Adrenal gland (tissue), 12 donors: ENCODE measurements around the gene NFYC. TPM values are rescaled to one million over a fixed set of nuclear protein-coding genes. Genes with fewer than 3 reads are reported as not detected.

Source experiments
- DNase-seq, 7 donors: peaks; one replicate each; pipeline ENCODE4 v3.0.0-alpha.2; 2019 to 2020
- H3K27ac ChIP-seq, 5 donors: fragments of 200-600 bp; sonication (generic) in 4 of 5; 1 replicate in 3 of 5; 2 replicates in 2 of 5; pipeline versions ENCODE4 v1.5.1 to v1.8.0; 2016 to 2020; ENCODE audit warnings: mild to moderate bottlenecking in 1 of 5
- H3K27me3 ChIP-seq: fragments of 200-600 bp; 2 replicates; pipeline ENCODE4 v1.8.0; 2021
- H3K36me3 ChIP-seq, 2 donors: fragments of 200-600 bp; replicated peaks in 1 of 2; 1 replicate in 1 of 2; 2 replicates in 1 of 2; pipeline versions ENCODE4 v1.5.1 to v1.8.0; 2018 to 2022
- H3K4me1 ChIP-seq, 2 donors: fragments of 200-600 bp; replicated peaks in 1 of 2; 1 replicate in 1 of 2; 2 replicates in 1 of 2; pipeline versions ENCODE4 v1.5.1 to v1.8.0; 2018 to 2021
- H3K4me3 ChIP-seq, 4 donors: fragments of 200-600 bp; sonication (generic) in 3 of 4; one replicate each; pipeline ENCODE4 v1.5.1; 2016 to 2018
- H3K9me3 ChIP-seq, 3 donors: fragments of 200-600 bp; sonication (generic) in 1 of 3; replicated peaks in 1 of 3; 1 replicate in 2 of 3; 2 replicates in 1 of 3; pipeline versions ENCODE4 v1.5.1 to v1.8.0; 2016 to 2021
- POLR2A ChIP-seq, 2 donors: fragments of 450-650 bp; IDR thresholded peaks; one replicate each; pipeline ENCODE4 v1.6.1; 2017; ENCODE audit warnings: antibody characterized with exemption in 2 of 2, mild to moderate bottlenecking in 2 of 2, moderate library complexity in 1 of 2
- WGBS, 4 donors: extraction: QIAGEN DNeasy Blood & Tissue Kit in 2 of 4; methylation state at CpG; one replicate each; pipeline versions ENCODE4 v1.1.5 to v1.1.7; 2013 to 2017; 5-methylcytosine and 5-hydroxymethylcytosine counted together
- intact Hi-C, 2 donors: fragments of 100-400 bp; cut with DNase I; formaldehyde crosslinking; loops; one replicate each; pipeline versions ENCODE4 v1.14.1 to v1.15.0; 2022 to 2023
- polyA plus RNA-seq, 3 donors: library from polyadenylated mRNA; stranded (reverse); fragments of 200-250 nt in 2 of 3; fragments of 350-450 nt in 1 of 3; fragmentation: Illumina TruSeq in 1 of 3; extraction: RNeasy Lipid Tissue Mini Kit (QIAGEN cat#74804) in 1 of 3; gene quantifications; one replicate each; pipeline ENCODE4 v1.2.3, GENCODE V29; 2013 to 2014
- total RNA-seq, 9 donors: library from RNA; depleted of rRNA in 4 of 9; stranded (reverse); fragments of >200 nt in 4 of 9; fragments of 120-200 nt in 1 of 9; fragmentation: NEBNext Ultra II Directional in 1 of 9; extraction: Animal tissue kit (Norgen Biotek cat#: 25700) in 1 of 9; gene quantifications; one replicate each; pipeline versions ENCODE4 v1.1.0 to v1.2.4, GENCODE V29; 2013 to 2023
- TF ChIP-seq, protein P1 (sequence below), 6 experiments: fragments of 450-650 bp in 4 of 6; fragments of 200-600 bp in 2 of 6; sonication (generic) in 1 of 6; IDR thresholded peaks; 1 replicate in 5 of 6; 2 replicates in 1 of 6; pipeline versions ENCODE4 v1.5.1 to v1.8.0; 2016 to 2021; ENCODE audit warnings: antibody characterized with exemption in 6 of 6, mild to moderate bottlenecking in 2 of 6, moderate library complexity in 1 of 6
- donor health status: healthy with polysubstance abuse.
- donor health status: Bipolar disorder and iron deficiency.
- donor health status: DM: yes; HTN: yes; CAD: no.
- donor health status: DM: no; HTN: no; CAD: no.
- donor health status: DM: no; HTN: no; CAD: no.
- donor health status: DM: yes; HTN: yes; CAD: no.

NFYC gene
- total and polyA plus RNA-seq, 12 donors = 35.9 to 73.8 (median 51.2) TPM

DNA sequence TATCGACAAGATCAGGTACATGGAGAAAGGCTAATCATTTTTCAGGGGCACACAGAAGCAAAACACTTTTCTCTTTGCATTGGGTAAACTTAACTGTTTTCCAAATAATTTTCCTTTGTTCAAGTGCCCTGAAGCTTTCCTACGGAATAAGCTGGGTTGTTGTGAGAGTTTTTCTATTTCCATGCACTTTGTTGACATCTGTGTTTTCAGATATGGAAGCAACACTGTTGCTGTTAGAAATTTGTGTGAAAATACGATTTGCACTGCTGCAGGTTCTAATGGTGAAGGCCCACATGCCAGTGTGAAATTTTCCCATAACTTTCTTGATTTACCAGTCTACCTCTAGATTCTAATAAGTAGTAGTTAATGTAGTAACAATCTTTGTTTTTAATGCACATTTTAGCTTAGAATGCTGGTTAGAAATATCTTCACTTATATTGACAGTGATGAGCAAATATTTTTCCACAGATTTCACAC, 18.3 kb downstream of the NFYC start:
- peaks cover 41 to 59% of the 10 kb centered on the region in 2 donors for H3K4me1 ChIP-seq
- H3K27ac ChIP-seq = peak overlapping the region in 4 of 5 donors; percentile 54 to 87 (median 70)
- H3K9me3 ChIP-seq = no peaks in the 10 kb centered on the region
- peak overlapping the region in 3 of 4 donors; percentile 27 to 63 (median 28) for H3K4me3 ChIP-seq
- TF ChIP-seq POLR2A (IDR thresholded peaks at IDR 0.05) = no peak
- TF ChIP-seq, protein P1, sequence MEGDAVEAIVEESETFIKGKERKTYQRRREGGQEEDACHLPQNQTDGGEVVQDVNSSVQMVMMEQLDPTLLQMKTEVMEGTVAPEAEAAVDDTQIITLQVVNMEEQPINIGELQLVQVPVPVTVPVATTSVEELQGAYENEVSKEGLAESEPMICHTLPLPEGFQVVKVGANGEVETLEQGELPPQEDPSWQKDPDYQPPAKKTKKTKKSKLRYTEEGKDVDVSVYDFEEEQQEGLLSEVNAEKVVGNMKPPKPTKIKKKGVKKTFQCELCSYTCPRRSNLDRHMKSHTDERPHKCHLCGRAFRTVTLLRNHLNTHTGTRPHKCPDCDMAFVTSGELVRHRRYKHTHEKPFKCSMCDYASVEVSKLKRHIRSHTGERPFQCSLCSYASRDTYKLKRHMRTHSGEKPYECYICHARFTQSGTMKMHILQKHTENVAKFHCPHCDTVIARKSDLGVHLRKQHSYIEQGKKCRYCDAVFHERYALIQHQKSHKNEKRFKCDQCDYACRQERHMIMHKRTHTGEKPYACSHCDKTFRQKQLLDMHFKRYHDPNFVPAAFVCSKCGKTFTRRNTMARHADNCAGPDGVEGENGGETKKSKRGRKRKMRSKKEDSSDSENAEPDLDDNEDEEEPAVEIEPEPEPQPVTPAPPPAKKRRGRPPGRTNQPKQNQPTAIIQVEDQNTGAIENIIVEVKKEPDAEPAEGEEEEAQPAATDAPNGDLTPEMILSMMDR (IDR thresholded peaks at IDR 0.05) = no peak
- intact Hi-C loops = no loop called here
- 6 to 16% (median 9%) methylated on average over 3 of the region's 3 CpGs for WGBS, 4 donors
- no peak for DNase-seq
- H3K36me3 ChIP-seq = no peaks in the 10 kb centered on the region
- H3K27me3 ChIP-seq = no peaks in the 10 kb centered on the region

DNA sequence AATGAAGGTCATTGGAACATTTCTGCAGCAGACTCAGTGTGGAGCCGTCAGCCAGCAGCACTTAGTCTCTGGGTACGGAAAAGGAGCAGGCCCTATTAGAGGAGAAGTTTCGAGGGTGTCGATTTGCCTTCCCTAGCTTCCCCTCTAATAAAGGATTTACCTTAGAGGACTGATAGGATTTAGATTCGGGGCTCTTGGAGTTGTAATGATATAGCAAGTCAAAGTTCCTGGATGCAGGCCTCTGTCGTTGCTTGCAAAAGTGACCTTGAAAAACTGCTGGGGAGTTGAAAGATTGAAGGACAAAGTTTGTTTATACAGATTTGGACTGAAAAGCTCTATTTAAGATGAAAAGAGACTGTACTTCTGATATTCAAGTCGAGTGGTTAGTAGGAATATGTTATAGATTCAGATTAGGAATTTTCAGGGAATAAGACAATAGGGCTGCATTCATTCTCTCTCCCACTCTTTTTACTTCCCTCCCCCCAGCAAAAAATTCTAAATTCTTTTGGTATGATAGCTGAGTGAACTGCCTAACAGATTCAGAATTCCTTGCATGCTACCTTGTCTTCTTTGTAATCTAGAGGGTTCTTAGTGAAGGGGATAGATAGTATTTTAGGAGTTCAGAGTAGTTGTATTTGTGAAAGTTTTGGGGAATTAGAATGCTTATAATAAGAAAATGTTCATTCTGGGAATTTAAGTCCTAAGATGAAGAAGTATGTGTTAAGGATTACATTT, 19.2 kb downstream of the NFYC start:
- Histone ChIP-seq H3K9me3 (no peaks in the 10 kb centered on the region), H3K27ac (peak overlapping the region; percentile 49 to 79 (median 56)), H3K36me3 (no peaks in the 10 kb centered on the region), H3K4me3 (peak overlapping the region in 2 of 4 donors; percentile 7 to 63), H3K27me3 (no peaks in the 10 kb centered on the region), H3K4me1 (peaks cover 43 to 65% of the 10 kb centered on the region in 2 donors)
- no peak for DNase-seq
- WGBS, 4 donors = 11 to 18% (median 14%) methylated on average over 7 of the region's 7 CpGs
- no peak for TF ChIP-seq POLR2A (IDR thresholded peaks at IDR 0.05)
- TF ChIP-seq, protein P1 (IDR thresholded peaks at IDR 0.05) = no peak
- intact Hi-C loops = no loop called here

DNA sequence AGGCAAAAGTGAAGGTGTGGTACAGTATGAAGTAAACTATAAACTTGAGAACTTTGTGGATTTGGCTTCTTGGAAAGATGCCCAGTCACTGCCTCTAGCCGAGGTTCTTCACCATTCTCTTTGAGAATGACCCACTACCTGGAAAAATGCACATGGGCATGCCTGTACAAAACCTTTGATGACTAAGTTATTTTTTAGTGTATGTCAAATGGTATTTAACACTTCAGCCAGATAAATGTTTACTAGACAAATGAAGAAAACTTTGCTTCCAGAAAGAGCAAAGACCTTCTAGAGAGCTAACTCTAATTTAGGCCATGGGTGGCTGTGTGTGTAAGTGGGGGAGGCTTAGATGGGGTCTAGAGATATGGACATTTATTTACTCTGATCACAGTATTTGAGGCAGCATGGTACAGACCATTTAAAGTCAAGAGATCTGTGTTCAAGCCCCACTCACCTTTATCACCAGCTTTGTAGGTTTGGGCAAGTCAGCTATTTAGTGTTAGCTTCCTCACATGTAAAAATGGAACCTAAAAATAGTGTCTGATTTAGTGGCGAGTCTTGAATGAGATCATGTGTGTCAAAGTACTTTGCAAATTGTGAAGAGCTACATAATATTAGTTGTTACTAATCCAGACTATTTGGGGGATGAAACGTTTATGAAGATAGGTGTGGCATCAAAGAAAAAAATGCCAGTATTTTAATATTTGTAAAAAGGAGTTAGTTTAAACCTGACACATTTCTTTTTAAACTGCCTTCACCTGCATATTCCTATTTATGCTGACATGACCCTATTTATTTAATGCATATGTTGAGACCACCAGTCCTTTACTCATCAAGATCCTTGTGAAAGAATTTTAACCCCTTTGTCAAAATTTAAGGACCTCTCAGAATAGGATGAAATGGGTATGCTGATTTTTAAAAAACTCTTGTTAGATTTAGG, 20.2 kb downstream of the NFYC start:
- Histone ChIP-seq H3K27ac (peak overlapping the region; percentile 49 to 79 (median 56)), H3K27me3 (no peaks in the 10 kb centered on the region), H3K36me3 (no peaks in the 10 kb centered on the region), H3K9me3 (no peaks in the 10 kb centered on the region), H3K4me1 (peaks cover 48 to 72% of the 10 kb centered on the region in 2 donors), H3K4me3 (peak overlapping the region in 1 of 4 donors; percentile 63)
- TF ChIP-seq POLR2A (IDR thresholded peaks at IDR 0.05) = no peak
- TF ChIP-seq, protein P1 (IDR thresholded peaks at IDR 0.05) = no peak
- 5 to 10% (median 6%) methylated on average over 3 of the region's 3 CpGs for WGBS, 4 donors
- intact Hi-C loops = no loop called here
- no peak for DNase-seq

DNA sequence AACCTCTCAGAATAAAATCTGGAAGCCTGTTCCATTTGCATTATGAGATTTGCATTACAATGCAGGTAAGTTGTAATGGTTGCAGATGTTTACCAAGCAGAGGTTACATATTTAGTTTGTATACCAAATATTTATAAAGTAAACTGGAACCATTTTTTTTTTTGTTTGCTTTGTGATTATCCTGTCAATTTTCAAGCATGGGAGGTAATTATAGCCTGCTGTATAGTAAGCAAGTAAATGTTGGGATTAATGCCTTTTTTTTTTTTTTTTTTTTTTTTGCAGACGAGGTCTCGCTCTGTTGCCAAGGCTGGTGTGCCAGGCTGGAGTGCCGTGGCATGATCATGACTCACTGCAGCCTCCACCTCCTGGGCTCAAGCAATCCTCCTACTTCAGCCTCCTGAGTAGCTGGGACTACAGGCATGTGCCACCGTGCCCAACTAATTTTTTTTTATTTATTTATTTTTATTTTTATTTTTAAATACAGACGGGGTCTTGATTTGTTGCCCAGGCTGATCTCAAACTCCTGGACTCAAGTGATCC, 21.0 kb downstream of the NFYC start:
- DNase-seq = peak in 5 of 7 donors; percentile 18 to 56 (median 23)
- no peaks in the 10 kb centered on the region for H3K27me3 ChIP-seq
- H3K9me3 ChIP-seq = no peaks in the 10 kb centered on the region
- peaks cover 48 to 79% of the 10 kb centered on the region in 2 donors for H3K4me1 ChIP-seq
- TF ChIP-seq POLR2A (IDR thresholded peaks at IDR 0.05) = no peak
- H3K36me3 ChIP-seq = no peaks in the 10 kb centered on the region
- peak overlapping the region in 3 of 5 donors; percentile 56 to 67 (median 61) for H3K27ac ChIP-seq
- H3K4me3 ChIP-seq = no peak overlapping the region
- WGBS, 4 donors = 49 to 66% (median 53%) methylated on average over 5 of the region's 5 CpGs
- intact Hi-C loops = no loop called here
